ENCODE measurements around the gene PTPN9.

GRCh38 chr15:75606711-75607699, 27.9 kb upstream of the PTPN9 start:
- TF ChIP-seq, protein P1, sequence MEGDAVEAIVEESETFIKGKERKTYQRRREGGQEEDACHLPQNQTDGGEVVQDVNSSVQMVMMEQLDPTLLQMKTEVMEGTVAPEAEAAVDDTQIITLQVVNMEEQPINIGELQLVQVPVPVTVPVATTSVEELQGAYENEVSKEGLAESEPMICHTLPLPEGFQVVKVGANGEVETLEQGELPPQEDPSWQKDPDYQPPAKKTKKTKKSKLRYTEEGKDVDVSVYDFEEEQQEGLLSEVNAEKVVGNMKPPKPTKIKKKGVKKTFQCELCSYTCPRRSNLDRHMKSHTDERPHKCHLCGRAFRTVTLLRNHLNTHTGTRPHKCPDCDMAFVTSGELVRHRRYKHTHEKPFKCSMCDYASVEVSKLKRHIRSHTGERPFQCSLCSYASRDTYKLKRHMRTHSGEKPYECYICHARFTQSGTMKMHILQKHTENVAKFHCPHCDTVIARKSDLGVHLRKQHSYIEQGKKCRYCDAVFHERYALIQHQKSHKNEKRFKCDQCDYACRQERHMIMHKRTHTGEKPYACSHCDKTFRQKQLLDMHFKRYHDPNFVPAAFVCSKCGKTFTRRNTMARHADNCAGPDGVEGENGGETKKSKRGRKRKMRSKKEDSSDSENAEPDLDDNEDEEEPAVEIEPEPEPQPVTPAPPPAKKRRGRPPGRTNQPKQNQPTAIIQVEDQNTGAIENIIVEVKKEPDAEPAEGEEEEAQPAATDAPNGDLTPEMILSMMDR (IDR thresholded peaks at IDR 0.05): no peak
- no peak for TF ChIP-seq EZH2 (IDR thresholded peaks at IDR 0.05)
- no peak for TF ChIP-seq EZH2phosphoT487 (IDR thresholded peaks at IDR 0.05)

Measured in neural progenitor cell (in vitro differentiated cells).